Measurements from ENCODE around the gene EFCC1. TPM values are rescaled to one million over a fixed set of nuclear protein-coding genes. Genes with fewer than 3 reads are reported as not detected.

EFCC1 gene
- total RNA-seq, 1 experiment from 2014 or later: not detected

DNA sequence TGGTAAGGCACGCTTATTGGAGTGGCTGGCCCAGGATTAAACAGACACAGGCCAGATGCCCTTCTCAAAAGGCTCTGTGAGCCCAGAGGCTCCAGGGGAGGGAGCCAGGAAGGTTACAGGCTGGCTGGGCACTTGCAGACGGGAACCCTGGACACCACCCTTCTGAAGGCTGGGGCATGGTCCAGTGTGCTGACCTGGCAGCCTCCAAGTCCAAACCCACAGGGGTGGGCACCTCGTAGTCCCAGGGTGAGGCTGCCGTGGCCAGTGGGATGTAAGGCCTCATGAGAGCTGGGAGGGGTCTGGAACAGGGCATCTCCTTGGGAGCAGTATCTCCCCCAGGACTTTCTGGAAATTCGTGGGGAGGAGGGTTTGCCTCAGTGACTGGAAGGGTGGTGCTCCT lies 19.6 kb downstream of the EFCC1 start:
- H3K4me2 ChIP-seq (ENCODE audit: low read depth, low read length, poor library complexity, severe bottlenecking): no peak overlapping the region
- H3K79me2 ChIP-seq (ENCODE audit: low read length): no peaks in the 10 kb centered on the region
- H3K27ac ChIP-seq (ENCODE audit: low read length): no peak overlapping the region
- no peaks in the 10 kb centered on the region for H3K27me3 ChIP-seq (ENCODE audit: low read length)
- H2AFZ ChIP-seq (ENCODE audit: low read length): no peak overlapping the region
- peaks cover 12% of the 10 kb centered on the region for H3K4me1 ChIP-seq (ENCODE audit: low read length)
- no peak overlapping the region for H3K9ac ChIP-seq (ENCODE audit: low read length)
- no peaks in the 10 kb centered on the region for H3K36me3 ChIP-seq (ENCODE audit: insufficient read depth, low read length)
- no peaks in the 10 kb centered on the region for H4K20me1 ChIP-seq (ENCODE audit: insufficient read depth, low read depth, low read length)
- no peaks in the 10 kb centered on the region for H3K9me3 ChIP-seq (ENCODE audit: low read length)
- no peak for DNase-seq
- H3K9me2 ChIP-seq (replicated peaks; ENCODE audit: insufficient read depth, low read length): no peaks in the 10 kb centered on the region
- no peak overlapping the region for H3K4me3 ChIP-seq (ENCODE audit: low read length)

DNA sequence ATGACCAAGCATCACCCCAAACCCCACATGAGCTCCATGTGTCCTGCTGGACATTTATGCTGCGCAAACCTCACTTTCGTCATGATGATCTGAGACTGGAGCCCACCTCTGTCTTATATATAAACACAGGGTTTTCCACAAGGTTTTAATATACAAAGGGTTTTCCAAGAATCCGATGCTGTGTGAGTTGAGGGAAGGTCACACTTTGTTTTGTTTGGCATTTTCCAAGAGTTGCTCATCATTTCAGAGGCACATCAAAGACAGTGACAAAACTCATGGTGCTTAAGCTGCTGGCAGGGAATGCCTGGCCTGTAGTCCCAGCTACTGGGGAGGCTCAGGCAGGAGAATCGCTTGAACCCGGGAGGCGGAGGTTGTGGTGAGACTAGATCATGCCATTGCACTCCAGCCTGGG lies 20.0 kb downstream of the EFCC1 start:
- Histone ChIP-seq H3K27me3 (ENCODE audit: low read length) (no peaks in the 10 kb centered on the region), H3K4me3 (ENCODE audit: low read length) (no peak overlapping the region), H3K9me2 (replicated peaks; ENCODE audit: insufficient read depth, low read length) (no peaks in the 10 kb centered on the region), H3K4me2 (ENCODE audit: low read depth, low read length, poor library complexity, severe bottlenecking) (no peak overlapping the region), H2AFZ (ENCODE audit: low read length) (no peak overlapping the region), H3K27ac (ENCODE audit: low read length) (no peak overlapping the region), H3K4me1 (ENCODE audit: low read length) (peaks cover 9% of the 10 kb centered on the region), H3K36me3 (ENCODE audit: insufficient read depth, low read length) (no peaks in the 10 kb centered on the region), H3K79me2 (ENCODE audit: low read length) (no peaks in the 10 kb centered on the region), H3K9ac (ENCODE audit: low read length) (no peak overlapping the region), H3K9me3 (ENCODE audit: low read length) (no peaks in the 10 kb centered on the region), H4K20me1 (ENCODE audit: insufficient read depth, low read depth, low read length) (no peaks in the 10 kb centered on the region)
- DNase-seq: no peak

DNA sequence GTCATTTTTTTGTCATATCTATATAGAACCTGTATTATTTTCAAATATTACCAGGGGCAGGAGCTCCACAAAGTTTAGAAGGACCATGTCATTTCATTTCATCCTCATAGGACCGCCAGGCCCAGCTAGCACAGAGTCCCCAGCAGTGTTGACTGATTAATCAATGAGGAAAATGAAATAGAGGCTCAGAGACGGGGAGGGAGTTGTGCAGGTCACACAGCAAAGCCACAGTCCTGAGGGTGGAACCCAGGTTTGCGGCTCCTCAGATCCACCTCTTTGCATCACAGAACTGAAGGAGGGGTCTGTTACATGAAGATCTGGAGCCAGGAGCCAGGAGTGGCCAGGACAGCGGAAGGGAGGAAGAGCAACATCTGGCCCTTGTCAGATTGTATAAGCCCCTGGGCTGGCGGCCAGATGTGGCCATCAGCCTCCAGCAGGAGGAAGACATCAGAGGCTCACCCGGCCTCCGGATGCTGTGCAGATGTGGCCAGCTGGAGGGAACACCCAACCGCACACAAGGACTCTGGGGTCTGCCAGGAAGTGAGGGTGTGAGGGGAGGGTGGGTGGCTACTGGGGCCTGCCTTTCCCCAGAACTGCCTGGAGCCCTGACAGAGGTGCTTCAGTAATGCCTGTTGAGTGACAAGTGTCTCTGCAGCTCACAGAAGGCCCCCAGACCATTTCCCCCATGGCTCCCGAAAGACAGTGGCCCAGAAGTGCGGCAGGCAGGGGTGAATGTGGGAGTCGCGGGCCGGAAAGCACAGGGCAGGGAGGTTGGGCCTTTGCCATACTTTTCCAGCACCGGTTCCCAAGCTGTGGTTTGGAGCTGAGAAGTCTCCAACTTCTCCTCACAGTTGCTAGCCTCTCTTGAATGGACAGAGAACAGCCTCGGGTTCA lies 21.3 kb downstream of the EFCC1 start:
- H4K20me1 ChIP-seq (ENCODE audit: insufficient read depth, low read depth, low read length): no peaks in the 10 kb centered on the region
- no peaks in the 10 kb centered on the region for H3K79me2 ChIP-seq (ENCODE audit: low read length)
- H3K9me2 ChIP-seq (replicated peaks; ENCODE audit: insufficient read depth, low read length): no peaks in the 10 kb centered on the region
- no peak overlapping the region for H3K9ac ChIP-seq (ENCODE audit: low read length)
- no peak overlapping the region for H3K4me2 ChIP-seq (ENCODE audit: low read depth, low read length, poor library complexity, severe bottlenecking)
- H2AFZ ChIP-seq (ENCODE audit: low read length): no peak overlapping the region
- no peak overlapping the region for H3K27ac ChIP-seq (ENCODE audit: low read length)
- no peaks in the 10 kb centered on the region for H3K9me3 ChIP-seq (ENCODE audit: low read length)
- H3K36me3 ChIP-seq (ENCODE audit: insufficient read depth, low read length): no peaks in the 10 kb centered on the region
- H3K27me3 ChIP-seq (ENCODE audit: low read length): no peaks in the 10 kb centered on the region
- no peak overlapping the region for H3K4me3 ChIP-seq (ENCODE audit: low read length)
- DNase-seq: no peak
- peaks cover 12% of the 10 kb centered on the region for H3K4me1 ChIP-seq (ENCODE audit: low read length)

DNA sequence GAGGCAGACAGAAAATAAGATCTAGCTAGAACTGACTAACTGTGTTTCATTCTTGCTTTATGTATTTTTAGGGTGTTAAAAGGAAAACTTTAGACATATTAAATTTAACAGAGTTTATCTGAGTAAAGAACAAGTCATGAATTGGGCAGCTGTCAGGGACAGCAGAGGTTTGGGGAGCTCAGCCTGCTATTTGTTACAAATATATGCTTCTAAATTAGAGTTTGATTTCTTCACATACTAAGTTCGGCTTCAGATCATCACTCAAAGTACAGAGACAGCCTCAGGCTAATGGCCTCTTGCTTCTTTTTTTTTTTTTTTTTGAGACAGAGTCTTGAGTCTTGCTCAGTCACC lies 21.9 kb downstream of the EFCC1 start:
- Histone ChIP-seq H3K4me3 (ENCODE audit: low read length) (no peak overlapping the region), H4K20me1 (ENCODE audit: insufficient read depth, low read depth, low read length) (no peaks in the 10 kb centered on the region), H3K9ac (ENCODE audit: low read length) (no peak overlapping the region), H2AFZ (ENCODE audit: low read length) (no peak overlapping the region), H3K9me2 (replicated peaks; ENCODE audit: insufficient read depth, low read length) (no peaks in the 10 kb centered on the region), H3K4me1 (ENCODE audit: low read length) (peaks cover 13% of the 10 kb centered on the region), H3K4me2 (ENCODE audit: low read depth, low read length, poor library complexity, severe bottlenecking) (no peak overlapping the region), H3K79me2 (ENCODE audit: low read length) (no peaks in the 10 kb centered on the region), H3K36me3 (ENCODE audit: insufficient read depth, low read length) (no peaks in the 10 kb centered on the region), H3K9me3 (ENCODE audit: low read length) (no peaks in the 10 kb centered on the region), H3K27me3 (ENCODE audit: low read length) (no peaks in the 10 kb centered on the region), H3K27ac (ENCODE audit: low read length) (no peak overlapping the region)
- no peak for DNase-seq

DNA sequence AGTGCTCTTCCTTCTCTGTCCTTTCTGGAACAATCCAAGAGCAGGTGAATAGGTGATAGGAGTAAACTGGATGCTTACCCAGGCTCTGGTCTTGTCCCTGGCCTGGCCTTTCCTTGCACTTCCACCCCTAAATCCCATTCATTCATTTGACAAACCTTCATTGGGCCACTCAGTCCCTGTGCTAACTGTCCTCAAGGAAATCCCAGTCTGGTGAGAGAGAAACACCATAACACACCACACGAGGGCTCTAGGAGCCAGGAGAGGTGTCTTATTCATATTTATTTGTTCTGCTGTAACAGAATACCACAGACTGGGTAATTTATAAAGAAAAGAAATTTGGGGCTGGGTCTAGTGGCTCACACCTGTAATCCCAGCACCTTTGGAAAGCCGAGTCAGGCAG lies 22.8 kb downstream of the EFCC1 start:
- no peak overlapping the region for H3K4me3 ChIP-seq (ENCODE audit: low read length)
- H3K36me3 ChIP-seq (ENCODE audit: insufficient read depth, low read length): no peaks in the 10 kb centered on the region
- no peaks in the 10 kb centered on the region for H3K9me3 ChIP-seq (ENCODE audit: low read length)
- no peaks in the 10 kb centered on the region for H3K27me3 ChIP-seq (ENCODE audit: low read length)
- peaks cover 13% of the 10 kb centered on the region for H3K4me1 ChIP-seq (ENCODE audit: low read length)
- H3K4me2 ChIP-seq (ENCODE audit: low read depth, low read length, poor library complexity, severe bottlenecking): no peak overlapping the region
- no peak overlapping the region for H3K27ac ChIP-seq (ENCODE audit: low read length)
- no peaks in the 10 kb centered on the region for H3K79me2 ChIP-seq (ENCODE audit: low read length)
- no peaks in the 10 kb centered on the region for H4K20me1 ChIP-seq (ENCODE audit: insufficient read depth, low read depth, low read length)
- no peaks in the 10 kb centered on the region for H3K9me2 ChIP-seq (replicated peaks; ENCODE audit: insufficient read depth, low read length)
- no peak overlapping the region for H2AFZ ChIP-seq (ENCODE audit: low read length)
- no peak overlapping the region for H3K9ac ChIP-seq (ENCODE audit: low read length)
- DNase-seq: peak; percentile 48

DNA sequence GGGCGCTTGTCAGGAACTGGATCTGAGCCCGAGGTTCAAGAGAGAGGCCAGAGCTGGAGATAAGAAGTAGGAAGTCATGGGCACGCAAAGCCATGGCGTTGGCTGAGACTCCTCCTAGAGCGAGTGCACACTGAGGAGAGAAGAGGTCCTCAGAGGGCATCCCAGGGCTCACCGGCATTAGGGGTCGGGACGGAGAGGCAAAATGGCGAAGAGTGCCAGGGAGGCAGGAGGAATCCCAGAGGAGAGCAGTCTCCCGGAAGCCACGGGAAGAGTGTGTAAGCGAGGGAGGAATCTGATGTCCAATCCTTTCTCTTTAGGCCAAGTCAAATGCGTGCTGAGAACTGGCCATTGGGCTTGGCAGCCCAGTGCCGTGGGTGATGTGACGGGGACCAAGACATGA lies 24.0 kb downstream of the EFCC1 start:
- Histone ChIP-seq H3K36me3 (ENCODE audit: insufficient read depth, low read length) (no peaks in the 10 kb centered on the region), H3K27ac (ENCODE audit: low read length) (no peak overlapping the region), H3K9ac (ENCODE audit: low read length) (no peak overlapping the region), H3K9me3 (ENCODE audit: low read length) (no peaks in the 10 kb centered on the region), H3K27me3 (ENCODE audit: low read length) (no peaks in the 10 kb centered on the region), H3K79me2 (ENCODE audit: low read length) (no peaks in the 10 kb centered on the region), H3K4me3 (ENCODE audit: low read length) (no peak overlapping the region), H3K9me2 (replicated peaks; ENCODE audit: insufficient read depth, low read length) (no peaks in the 10 kb centered on the region), H2AFZ (ENCODE audit: low read length) (no peak overlapping the region), H3K4me1 (ENCODE audit: low read length) (peaks cover 13% of the 10 kb centered on the region), H3K4me2 (ENCODE audit: low read depth, low read length, poor library complexity, severe bottlenecking) (no peak overlapping the region), H4K20me1 (ENCODE audit: insufficient read depth, low read depth, low read length) (no peaks in the 10 kb centered on the region)
- DNase-seq: no peak

DNA sequence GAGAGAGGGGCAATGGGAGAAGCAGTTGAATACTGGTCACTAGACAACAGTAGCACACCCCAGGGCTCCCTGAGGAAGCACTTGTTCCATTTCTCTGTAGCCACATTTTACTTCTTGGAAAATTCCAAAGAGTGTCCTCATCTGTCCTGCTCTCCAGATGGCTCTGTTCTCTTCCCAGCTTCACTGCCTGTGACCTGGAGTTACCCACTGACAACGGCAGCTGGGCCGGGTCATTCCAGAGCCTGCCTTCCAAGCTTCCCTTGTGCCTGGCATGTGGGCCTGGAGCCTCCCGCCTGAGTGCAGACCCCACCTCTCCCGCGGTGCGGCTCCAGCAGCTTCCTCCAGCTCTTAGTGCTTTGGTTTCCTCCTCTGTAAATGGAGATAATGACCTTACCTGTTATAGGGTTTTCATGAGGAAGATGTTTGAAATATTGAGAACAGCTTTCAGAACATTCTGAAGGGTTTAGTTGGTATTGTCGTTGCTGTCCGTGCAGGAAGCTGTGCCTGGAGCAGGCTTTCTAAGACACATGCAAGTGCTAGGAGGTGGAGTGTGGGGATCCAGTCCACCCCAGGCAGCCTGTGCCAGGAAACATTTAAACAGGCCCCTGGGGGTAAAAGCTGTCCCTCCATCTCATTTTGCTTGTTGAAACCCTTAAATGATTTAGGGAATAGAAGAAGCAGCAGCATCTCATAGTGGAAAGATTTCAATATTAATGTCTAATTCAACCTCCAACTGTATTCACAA lies 24.8 kb downstream of the EFCC1 start:
- H4K20me1 ChIP-seq (ENCODE audit: insufficient read depth, low read depth, low read length): no peaks in the 10 kb centered on the region
- no peak overlapping the region for H3K27ac ChIP-seq (ENCODE audit: low read length)
- H3K9ac ChIP-seq (ENCODE audit: low read length): peak overlapping the region; percentile 58
- 0 out of 2 replicates have a peak overlapping the region, but pooled peaks have one; percentile 89 for H2AFZ ChIP-seq (ENCODE audit: low read length)
- H3K9me3 ChIP-seq (ENCODE audit: low read length): no peaks in the 10 kb centered on the region
- H3K36me3 ChIP-seq (ENCODE audit: insufficient read depth, low read length): no peaks in the 10 kb centered on the region
- H3K4me2 ChIP-seq (ENCODE audit: low read depth, low read length, poor library complexity, severe bottlenecking): peak overlapping the region; percentile 65
- peaks cover 13% of the 10 kb centered on the region for H3K4me1 ChIP-seq (ENCODE audit: low read length)
- DNase-seq: no peak
- no peaks in the 10 kb centered on the region for H3K79me2 ChIP-seq (ENCODE audit: low read length)
- H3K9me2 ChIP-seq (replicated peaks; ENCODE audit: insufficient read depth, low read length): no peaks in the 10 kb centered on the region
- H3K4me3 ChIP-seq (ENCODE audit: low read length): peak overlapping the region; percentile 47; the same call in 1 of the 2 replicates
- H3K27me3 ChIP-seq (ENCODE audit: low read length): no peaks in the 10 kb centered on the region

DNA sequence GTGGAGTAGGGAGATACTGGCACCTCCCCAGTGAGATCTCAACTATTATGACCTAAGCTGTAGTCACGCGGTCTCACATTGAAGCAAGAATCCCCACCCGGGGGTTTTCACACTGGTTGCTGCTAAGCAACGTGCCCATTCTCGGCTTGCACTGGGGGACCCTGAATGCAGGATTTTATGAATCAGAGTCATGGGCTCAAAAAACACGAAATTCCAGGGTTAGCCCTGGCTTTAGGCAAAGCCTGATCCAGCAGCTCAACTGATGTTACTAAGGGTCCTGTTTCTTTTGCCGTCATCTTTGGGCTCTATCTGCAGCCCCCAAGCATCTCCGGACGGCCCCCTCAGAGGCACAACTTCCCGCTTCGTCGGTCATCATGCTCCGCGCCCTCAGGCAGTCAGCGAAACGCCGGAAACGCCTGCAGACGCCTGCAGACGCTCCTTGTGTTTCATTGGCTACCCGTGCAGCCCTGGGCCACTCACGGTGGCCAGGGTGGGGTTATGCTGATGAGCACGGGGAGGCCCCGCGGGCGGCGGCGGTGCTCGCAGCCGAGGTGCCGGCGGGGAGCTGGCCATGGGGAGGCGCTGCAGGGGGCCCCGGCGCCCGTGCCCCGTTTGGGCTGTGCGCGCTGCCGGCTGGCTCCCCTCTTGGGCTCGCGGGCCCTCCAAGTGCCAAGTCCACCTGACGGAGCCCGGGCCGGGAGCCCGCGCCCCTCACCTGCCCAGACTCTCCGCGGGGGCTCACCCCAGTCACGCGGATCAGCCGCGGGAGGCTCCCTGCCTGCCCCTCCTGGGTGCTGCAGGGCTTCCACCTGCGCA lies 25.8 kb downstream of the EFCC1 start:
- Histone ChIP-seq H3K36me3 (ENCODE audit: insufficient read depth, low read length) (no peaks in the 10 kb centered on the region), H3K4me1 (ENCODE audit: low read length) (peaks cover 13% of the 10 kb centered on the region), H3K27me3 (ENCODE audit: low read length) (no peaks in the 10 kb centered on the region), H2AFZ (ENCODE audit: low read length) (peak overlapping the region; percentile 92), H3K9ac (ENCODE audit: low read length) (peak overlapping the region; percentile 58), H3K79me2 (ENCODE audit: low read length) (no peaks in the 10 kb centered on the region), H3K4me2 (ENCODE audit: low read depth, low read length, poor library complexity, severe bottlenecking) (peak overlapping the region; percentile 65), H3K9me2 (replicated peaks; ENCODE audit: insufficient read depth, low read length) (no peaks in the 10 kb centered on the region), H4K20me1 (ENCODE audit: insufficient read depth, low read depth, low read length) (no peaks in the 10 kb centered on the region), H3K4me3 (ENCODE audit: low read length) (peak overlapping the region; percentile 51), H3K9me3 (ENCODE audit: low read length) (no peaks in the 10 kb centered on the region), H3K27ac (ENCODE audit: low read length) (no peak overlapping the region)
- DNase-seq: peak; percentile 97
